Prostate gland (tissue), 2 donors: ENCODE measurements around the gene SLC16A8.

ENCODE experiments used
- POLR2A ChIP-seq: fragments of 450-650 bp; IDR thresholded peaks from one replicate; pipeline ENCODE4 v1.6.1; 2016; ENCODE audit warnings: antibody characterized with exemption, mild to moderate bottlenecking
- POLR2AphosphoS5 ChIP-seq: sonication (generic); formaldehyde crosslinking; IDR thresholded peaks from one replicate; pipeline ENCODE4 v1.6.1; 2017; ENCODE audit warnings: antibody characterized with exemption
- TF ChIP-seq, protein P1 (sequence below), 4 experiments: fragments of 200-600 bp in 2 of 4; fragments of 450-650 bp in 2 of 4; sonication (generic) in 2 of 4; IDR thresholded peaks; 1 replicate in 3 of 4; 2 replicates in 1 of 4; pipeline ENCODE4 v1.5.1; 2016 to 2019; ENCODE audit warnings: antibody characterized with exemption in 4 of 4, mild to moderate bottlenecking in 2 of 4, moderate library complexity in 2 of 4

DNA sequence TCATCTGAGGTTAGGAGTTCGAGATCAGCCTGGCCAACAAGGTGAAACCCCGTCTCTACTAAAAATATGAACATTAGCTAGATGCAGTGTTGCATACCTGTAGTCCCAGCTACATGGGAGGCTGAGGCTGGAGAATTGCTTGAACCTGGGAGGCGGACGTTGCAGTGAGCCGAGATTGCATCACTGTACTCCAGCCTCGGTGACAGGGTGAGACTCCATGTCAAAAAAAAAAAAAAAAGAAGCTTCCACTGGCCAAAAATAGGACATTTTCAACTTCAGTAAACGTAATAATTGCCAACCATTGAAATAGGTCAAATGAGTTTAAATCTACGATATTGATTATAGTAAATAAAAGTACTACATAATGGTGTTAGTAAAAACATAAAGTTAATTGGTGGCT lies 19.7 kb upstream of the SLC16A8 start:
- TF ChIP-seq, protein P1, sequence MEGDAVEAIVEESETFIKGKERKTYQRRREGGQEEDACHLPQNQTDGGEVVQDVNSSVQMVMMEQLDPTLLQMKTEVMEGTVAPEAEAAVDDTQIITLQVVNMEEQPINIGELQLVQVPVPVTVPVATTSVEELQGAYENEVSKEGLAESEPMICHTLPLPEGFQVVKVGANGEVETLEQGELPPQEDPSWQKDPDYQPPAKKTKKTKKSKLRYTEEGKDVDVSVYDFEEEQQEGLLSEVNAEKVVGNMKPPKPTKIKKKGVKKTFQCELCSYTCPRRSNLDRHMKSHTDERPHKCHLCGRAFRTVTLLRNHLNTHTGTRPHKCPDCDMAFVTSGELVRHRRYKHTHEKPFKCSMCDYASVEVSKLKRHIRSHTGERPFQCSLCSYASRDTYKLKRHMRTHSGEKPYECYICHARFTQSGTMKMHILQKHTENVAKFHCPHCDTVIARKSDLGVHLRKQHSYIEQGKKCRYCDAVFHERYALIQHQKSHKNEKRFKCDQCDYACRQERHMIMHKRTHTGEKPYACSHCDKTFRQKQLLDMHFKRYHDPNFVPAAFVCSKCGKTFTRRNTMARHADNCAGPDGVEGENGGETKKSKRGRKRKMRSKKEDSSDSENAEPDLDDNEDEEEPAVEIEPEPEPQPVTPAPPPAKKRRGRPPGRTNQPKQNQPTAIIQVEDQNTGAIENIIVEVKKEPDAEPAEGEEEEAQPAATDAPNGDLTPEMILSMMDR (IDR thresholded peaks at IDR 0.05), result no peak
- TF ChIP-seq POLR2A, result no peak
- no peak for TF ChIP-seq POLR2AphosphoS5
